Bronchial smooth muscle cell (primary cell): ENCODE data around the gene IFNW1. TPM values are rescaled to one million over a fixed set of nuclear protein-coding genes. Genes with fewer than 3 reads are reported as not detected.

Experiments
- total RNA-seq: library from RNA; depleted of rRNA; stranded (reverse); fragments of >200 nt; gene quantifications from 2 replicates; pipeline ENCODE4 v1.2.1, GENCODE V29; 2014

The IFNW1 gene
- 0.09 TPM in 1 of 2 replicates, not detected in the other for total RNA-seq

GRCh38 chr9:21141427-21141882 is at the start of gene IFNW1:
Gene IFNW1, minus strand, starts transcription at chr9:21141832. Its CDS starts 262 bp downstream, at chr9:21141570.

DNA sequence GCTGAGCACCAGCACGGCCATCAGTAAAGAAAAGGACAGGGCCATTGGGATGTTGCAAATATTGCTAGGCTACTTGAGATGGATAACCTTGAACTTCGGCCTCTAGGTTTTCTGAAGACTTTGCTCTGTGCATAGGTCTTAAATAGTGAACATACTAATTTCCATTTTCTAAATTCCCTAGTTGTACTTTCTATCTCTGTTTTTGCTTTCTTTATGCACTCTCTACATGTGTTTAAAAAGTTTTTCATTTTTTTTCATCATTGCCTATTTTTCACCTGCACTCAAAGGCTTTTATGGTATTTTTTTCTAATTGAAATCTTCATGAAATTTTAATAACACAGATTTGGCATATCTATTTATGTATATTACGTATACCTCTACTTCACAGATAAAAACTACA is 45.9 kb upstream of the IFNW1 start, which contains the start of gene IFNA4:
IFNA4 (minus strand) TSS at position 101 of the 400 bp plus-strand sequence; CDS start at position 45, 56 bp downstream.

DNA sequence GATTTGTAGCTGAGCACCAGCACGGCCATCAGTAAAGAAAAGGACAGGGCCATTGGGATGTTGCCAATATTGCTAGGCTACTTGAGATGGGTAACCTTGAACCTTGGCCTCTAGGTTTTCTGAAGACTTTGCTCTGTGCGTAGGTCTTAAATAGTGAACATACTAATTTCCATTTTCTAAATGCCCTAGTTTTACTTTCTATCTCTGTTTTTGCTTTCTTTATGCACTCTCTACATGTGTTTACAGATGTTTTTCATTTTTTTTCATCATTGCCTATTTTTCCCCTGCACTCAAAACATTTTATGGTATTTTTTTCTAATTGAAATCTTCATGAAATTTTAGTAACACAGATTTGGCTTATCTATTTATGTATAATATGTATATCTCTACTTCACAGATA is 24.9 kb upstream of the IFNW1 start, which contains the start of gene IFNA21:
IFNA21 (minus strand) TSS at position 101 of the 400 bp plus-strand sequence; CDS start at position 53, 48 bp downstream.

Other genes with a start within 250 kb of the IFNW1 start
- 4.9 and 7.4 TPM in 2 replicates for gene HACD4, start 110.2 kb downstream of the IFNW1 start, total RNA-seq
- not detected in 2 replicates for gene IFNB1, start 63.9 kb downstream of the IFNW1 start, total RNA-seq
- gene IFNA21, start 24.8 kb upstream of the IFNW1 start, total RNA-seq = not detected in 2 replicates
- not detected in 2 replicates for gene IFNA4, start 45.8 kb upstream of the IFNW1 start, total RNA-seq
- gene IFNA7, start 60.4 kb upstream of the IFNW1 start, total RNA-seq = not detected in 2 replicates
- not detected in 2 replicates for gene IFNA10, start 65.3 kb upstream of the IFNW1 start, total RNA-seq
- gene IFNA16, start 75.5 kb upstream of the IFNW1 start, total RNA-seq = not detected in 2 replicates
- not detected in 2 replicates for gene IFNA17, start 86.4 kb upstream of the IFNW1 start, total RNA-seq
- gene IFNA14, start 98.2 kb upstream of the IFNW1 start, total RNA-seq = not detected in 2 replicates
- gene IFNA5, start 163.5 kb upstream of the IFNW1 start, total RNA-seq = 0.09 and 0.16 TPM in 2 replicates
- gene KLHL9, start 193.6 kb upstream of the IFNW1 start, total RNA-seq = 28.8 and 35.0 TPM in 2 replicates
- not detected in 2 replicates for gene IFNA6, start 209.1 kb upstream of the IFNW1 start, total RNA-seq
- gene IFNA13, start 226.2 kb upstream of the IFNW1 start, total RNA-seq = not detected in 2 replicates
- gene IFNA2, start 243.6 kb upstream of the IFNW1 start, total RNA-seq = not detected in 2 replicates